ENCODE results near the gene HOXA9.
A peak's percentile ranks its signal among the peaks of the same experiment; 100 is the strongest.

HOXA9 gene

DNA sequence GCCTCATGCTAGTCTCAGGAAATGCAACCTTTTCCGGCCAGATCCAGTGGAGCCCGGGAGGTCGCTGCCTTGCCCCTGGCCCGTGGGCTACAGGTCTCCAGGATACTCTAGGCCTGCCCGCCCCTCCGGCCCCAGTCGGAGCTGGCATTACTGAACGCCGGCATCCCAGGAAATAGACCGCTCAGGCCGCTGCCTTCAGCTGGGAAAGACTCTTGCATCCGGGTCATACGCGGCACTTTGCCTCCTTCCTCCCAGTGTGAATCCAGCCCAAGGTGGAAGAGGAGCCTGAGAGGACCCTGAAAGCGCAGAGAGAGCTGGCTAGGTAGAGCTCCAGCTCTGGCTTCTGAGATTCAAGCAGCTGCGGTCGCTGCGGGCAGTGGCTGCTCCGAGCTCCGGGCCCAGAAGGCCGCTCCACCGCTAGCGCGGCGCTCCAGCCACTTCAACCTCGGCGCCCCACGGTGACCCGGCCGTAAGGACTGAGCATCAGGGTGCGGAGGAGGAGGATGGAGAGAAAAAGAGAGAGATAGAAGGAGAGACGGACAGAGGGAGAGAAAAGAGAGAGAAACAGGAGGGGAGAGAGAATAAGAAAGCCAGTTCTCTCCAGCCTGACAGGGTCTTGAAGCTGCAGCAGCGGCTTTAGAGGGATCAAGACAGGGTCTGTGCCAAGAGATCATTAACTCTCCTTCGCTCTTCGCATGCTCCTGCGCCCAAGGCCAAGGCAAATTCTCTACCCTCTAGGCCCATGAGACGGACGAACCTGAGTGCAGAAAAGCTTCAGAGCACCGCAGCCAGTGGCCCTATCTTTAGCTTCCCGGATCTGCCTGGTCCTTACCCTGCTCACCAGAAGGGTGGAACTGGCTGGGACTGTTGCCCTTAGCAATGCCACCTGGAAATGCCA lies 10.5 kb upstream of the HOXA9 start:
- DNase-seq, result no peak

DNA sequence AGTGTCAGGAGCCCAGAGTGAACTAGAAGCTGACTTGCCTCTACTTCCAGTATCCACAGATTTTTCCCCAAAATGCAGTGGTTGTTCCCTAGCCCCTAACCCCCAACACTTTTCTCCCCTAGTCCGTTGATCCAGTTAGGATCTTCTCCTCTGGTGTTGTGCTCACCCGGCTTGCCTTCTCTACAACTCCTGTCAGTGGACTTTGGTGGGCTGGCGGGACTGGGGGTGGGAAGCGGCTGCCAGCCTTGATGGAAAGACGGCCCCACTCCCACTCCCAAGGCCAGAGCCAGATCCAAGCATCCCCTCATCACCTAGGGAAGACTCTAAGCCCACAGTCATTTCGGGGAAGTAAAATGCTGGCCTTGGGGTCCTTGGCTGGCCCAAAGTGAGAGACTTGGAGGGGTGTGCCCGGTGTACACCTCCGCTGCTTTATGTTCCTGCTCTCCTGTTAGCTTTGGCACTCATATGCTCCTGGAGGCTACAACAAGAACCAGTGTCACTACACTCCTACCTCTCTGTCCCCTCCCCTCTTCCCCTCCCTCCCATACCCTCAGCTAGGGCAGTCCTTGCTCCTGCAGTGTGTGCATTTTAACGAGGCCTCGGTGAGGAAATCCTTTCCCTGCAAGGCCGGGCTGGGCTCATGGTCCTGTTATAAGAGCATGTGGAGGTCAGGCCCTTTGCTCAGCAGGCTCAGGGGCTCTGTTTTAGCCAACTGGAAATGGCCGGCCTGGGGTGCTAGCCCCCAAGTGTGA lies 9.7 kb upstream of the HOXA9 start:
- DNase-seq, result no peak

DNA sequence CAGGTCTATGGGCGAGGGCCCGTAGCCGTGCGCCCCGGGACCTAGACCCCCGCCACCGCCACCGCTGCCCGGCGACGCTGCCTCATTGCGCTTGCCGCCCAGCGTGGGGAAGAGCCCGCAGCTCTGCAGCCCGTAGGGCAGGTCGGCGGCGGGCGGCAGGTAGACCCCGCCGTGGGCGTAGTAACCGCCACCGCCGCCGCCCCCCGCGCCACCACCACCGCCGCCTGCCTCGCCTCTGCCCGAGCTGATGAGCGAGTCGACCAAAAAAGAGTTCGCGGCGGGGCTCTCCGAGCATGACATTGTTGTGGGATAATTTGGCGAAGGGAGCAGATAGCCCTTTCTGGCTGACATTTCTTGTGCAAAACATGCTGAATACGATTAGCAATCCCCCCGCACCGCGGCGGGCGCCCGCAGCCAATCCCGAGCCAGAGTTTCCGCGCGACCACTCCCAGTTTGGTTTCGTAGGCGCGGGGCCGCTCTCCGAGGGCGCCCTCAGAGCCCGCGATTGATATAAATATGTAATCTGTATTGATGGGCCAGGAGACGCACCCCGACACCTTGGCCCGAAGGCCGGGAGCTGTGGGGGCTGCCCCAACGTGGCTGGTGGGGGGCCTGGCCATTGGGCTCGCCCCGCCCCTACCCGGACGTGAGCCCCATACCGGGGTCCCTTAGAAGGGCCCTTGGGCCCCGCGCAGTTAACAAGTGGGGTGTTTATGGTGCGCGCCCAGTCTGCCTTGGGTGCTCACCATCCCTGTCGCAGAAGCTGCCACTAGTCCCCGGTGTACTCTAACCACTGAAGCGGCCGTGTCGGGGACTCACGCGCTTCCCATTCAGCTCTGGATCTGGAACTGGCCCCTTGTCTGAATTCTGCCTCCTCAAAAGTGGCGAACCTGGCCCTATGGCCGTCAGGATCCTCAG lies 8.9 kb upstream of the HOXA9 start, which contains the start of gene HOXA10:
Gene HOXA10 (minus strand): TSS at position 365 of the 918 bp plus-strand sequence. CDS start 14 bp downstream, at position 351.
- DNase-seq, result no peak

DNA sequence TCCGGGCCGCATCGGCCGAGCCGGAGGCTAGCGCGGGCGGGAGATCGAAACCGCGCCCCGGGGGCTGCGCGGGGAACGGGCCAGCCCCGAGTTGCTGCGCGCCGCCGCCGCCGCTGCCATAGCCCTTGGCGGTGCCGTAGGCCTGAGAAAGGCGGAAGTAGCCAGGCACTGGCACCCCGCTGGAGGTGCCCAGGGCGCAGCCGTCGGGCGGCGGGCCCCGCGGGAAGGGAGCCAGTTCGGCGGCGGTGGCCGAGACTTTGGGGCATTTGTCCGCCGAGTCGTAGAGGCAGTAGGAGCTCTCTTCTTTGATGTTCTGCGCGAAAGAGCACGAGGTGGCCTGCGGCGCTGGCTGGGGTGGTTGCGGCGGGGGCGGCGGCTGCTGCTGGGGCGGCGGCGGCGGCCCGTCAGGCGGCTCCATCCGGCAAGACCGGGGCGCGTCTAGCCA lies 8.2 kb upstream of the HOXA9 start:
- DNase-seq, result peak in 1 of 2 donors; percentile 40

DNA sequence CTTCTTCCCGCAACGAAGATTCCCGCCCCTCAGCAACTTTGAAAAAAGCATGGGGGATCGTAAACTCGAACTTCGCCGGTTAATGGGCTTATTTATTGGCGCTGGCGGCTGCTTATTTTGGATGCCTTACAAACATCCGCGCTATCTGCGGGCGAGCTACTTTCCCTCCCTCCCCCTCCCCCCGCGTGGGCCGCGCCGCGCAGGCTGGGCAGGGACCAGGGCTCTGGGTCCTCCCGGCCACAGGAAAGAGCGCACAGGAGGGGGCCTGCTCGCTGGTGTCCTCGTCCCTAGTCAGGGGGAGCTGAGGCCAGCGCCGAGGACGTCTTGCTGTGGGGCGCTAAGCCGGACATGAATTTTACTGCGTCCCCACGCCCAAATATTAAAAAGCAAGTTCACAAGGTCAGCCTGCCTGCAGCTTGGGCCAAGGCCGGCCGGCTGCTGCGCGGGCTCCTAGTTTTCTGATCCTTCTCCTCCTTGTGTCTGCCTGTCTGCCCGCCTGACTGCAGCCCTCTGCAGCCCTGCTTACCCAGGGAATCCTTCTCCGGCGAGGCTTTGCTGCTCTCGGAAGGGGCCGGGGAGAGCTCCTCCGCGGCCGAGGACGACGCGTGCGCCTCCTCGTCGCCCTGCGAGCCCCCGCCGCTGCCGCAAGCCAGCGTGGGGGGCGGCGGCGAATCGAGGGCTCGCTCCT lies 7.6 kb upstream of the HOXA9 start:
- DNase-seq, result no peak

DNA sequence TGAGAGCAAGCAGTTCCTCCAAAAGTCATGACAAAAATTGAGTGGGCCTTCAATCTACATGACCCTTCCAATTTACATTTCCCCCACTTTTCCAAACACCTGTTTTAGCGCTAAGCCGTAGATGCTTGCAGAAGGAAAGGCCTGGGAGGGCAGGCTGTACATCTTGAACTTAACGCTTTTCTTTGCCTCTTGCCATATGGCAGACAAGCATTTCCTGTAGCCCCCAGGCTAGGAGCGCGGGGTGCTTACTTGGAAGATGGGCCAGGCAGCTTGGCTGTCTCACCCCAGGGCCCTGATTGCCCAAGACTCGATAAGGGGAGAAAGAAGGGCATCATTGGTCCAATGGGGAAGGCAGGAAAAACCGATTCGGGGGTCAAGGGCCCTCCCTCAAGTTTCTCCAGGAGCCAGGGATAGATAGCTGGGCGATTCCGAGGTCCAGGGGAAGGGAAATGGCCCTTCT lies 7.0 kb upstream of the HOXA9 start:
- no peak for DNase-seq

DNA sequence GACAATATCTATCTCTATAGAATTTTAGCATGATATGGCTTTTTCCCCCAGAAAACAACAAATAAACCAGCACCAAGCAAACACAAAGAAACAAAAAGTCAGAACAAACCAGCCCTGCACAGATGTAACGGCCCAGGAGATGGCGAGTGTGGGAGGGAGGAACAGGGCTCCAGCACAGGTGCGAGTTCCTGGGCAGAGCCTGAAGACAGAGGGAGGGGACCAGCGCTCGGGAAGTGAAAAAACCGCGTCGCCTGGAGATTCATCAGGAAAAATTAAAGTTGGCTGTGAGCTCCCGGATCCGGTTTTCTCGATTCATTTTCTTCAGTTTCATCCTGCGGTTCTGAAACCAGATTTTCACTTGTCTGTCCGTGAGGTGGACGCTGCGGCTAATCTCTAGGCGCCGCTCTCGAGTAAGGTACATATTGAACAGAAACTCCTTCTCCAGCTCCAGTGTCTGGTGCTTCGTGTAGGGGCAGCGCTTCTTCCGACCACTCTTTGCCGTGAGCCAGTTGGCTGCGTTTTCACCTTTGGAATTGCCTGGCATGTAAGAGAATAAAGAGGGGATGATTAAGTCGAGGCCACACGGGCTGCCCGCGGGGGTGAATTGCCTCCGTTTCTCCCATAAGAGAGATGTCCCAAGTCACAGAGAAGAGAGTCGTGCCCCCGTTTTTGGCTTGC lies 6.4 kb upstream of the HOXA9 start:
- DNase-seq, result no peak

DNA sequence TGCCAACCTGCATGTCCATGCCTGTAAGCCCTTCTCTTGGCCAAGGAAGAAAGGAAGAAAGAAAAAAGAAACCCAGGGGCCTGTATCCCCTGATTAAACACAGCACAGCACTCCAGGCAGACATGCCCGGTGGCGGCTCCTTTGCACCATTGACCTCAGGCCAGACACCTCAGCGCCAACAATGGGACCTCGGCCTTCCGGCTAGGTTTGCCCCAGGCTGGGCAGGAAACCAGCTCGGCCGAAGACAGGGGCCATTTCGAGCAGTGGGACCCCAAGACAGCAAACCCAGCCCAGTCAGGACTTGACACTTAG lies 5.9 kb upstream of the HOXA9 start:
- DNase-seq, result no peak

DNA sequence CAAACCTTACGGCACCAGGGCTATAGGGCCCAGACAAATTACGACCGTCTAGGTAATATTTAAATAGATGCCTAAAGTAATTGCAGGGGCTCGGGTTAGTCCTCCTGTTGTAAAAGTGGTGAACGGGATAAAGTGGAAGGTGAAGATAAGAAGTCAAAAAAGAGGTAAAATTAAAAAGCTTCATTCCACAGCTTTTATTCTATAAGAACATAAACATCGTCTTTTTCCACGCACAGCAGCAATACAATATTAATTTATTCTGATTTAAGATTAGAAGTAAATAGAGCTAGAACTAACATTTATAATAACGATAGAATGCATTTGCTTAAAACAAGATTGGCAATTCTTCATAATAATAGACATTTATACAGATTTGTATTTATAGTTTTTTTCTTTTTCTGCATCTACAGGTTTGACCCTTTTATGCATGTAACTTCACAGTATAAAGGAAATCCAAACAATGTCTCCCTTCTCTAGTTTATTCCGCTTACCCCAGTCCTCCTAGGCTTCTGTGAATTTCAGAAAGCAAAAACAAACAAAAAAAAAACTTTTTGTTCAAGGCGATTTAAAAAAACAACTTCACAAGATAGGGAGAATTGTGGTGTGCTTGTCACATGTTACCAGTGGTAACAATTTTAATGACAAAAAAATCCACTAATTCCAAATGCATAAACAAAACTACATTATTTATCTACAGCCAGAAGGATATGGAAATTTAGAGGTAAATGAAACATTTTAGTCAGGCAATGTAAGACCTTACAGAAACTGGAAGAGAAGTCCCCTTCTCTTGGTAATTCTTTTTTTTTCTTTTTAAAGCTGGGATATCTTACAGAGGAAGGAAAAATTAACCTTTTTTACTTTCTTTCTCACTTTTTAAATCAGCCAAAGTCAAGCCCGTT lies 5.3 kb upstream of the HOXA9 start:
- DNase-seq, result no peak

DNA sequence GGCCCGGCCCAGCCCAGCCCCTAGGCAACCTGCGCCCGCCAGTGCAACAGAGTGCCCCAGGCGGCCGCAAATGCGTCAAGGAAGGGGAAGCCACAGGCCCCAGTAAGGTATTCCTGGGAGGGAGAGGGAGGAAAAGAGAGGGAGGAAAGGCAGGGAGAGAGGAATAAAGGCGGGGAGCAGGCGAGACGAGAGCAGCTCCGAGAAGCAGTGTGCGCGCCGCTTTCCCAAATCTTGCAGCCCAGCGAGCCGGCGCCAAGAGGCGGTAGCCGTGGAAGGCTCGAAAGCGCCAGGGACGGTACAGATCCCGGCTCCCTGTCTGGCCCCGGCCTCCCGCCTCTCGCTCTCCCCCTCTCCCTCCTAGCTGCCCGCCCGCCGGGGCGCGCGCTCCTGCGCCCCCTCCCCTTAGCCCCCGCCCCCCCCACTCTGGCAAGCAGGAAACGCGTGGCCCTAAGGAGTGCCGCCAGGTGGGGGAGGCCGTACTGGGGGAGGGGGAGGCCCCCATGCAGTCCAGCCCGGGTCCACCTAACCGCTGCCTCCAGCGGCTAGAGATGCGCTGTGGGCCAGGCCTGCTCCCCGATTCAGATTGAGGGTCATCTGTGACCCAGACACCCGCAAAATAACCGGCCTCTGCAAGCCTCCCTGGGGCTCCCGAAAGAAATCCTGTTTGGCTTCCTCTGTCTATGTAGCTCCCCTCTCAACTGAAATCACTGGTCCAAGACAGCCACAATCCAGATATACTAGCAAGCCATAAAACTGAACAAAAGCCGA lies 4.5 kb upstream of the HOXA9 start:
- no peak for DNase-seq

DNA sequence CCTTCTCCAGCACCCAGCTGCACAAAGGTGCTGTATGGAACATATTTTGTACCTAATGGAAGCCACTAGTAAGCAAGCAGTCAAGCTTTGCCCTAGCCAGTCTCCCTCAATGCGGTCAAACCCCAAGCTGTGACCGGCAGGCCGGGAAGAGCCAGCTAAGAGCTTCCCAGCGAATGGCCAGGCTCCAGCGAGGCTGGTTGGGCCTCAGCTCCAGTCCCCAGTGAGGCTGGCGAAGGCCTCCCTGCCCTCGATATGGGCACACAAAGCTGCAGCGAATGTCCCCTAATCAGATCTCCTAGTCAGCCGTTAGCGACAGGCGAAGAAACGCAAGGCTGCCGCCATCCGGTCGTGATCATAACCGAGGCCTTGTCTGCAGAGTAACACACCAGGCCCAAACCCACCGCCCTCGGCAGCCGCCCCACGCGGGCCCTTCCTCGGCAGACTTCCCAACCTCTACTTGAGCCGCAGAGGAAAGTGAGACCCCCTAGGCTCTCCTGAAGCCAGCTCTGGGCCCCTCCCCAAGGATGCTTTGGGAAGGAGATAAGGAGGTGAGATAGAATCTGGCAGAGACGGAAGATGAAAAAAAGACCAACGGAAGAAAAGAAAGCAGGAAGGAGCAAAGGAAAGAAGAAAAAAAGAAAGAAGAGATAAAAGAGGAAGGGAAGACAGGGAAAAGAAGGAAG lies 3.1 kb upstream of the HOXA9 start:
- no peak for DNase-seq

DNA sequence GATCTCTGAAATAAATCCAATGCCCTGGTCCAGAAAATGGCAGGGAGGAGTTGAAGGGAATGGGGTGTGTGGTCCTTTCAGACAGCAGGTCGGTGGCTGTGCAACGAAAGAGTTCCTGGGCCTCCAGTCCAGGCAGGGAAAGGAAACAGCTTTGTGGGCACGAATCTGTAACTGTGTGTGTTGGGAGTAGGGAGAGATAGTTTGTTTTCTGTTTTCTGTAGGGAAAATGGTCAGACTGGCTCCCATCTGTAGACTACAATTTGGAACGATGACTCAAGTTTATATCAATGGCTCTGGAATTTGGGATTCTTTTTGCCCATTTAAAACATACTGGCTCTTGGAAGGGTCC lies 2.6 kb upstream of the HOXA9 start:
- DNase-seq, result no peak

DNA sequence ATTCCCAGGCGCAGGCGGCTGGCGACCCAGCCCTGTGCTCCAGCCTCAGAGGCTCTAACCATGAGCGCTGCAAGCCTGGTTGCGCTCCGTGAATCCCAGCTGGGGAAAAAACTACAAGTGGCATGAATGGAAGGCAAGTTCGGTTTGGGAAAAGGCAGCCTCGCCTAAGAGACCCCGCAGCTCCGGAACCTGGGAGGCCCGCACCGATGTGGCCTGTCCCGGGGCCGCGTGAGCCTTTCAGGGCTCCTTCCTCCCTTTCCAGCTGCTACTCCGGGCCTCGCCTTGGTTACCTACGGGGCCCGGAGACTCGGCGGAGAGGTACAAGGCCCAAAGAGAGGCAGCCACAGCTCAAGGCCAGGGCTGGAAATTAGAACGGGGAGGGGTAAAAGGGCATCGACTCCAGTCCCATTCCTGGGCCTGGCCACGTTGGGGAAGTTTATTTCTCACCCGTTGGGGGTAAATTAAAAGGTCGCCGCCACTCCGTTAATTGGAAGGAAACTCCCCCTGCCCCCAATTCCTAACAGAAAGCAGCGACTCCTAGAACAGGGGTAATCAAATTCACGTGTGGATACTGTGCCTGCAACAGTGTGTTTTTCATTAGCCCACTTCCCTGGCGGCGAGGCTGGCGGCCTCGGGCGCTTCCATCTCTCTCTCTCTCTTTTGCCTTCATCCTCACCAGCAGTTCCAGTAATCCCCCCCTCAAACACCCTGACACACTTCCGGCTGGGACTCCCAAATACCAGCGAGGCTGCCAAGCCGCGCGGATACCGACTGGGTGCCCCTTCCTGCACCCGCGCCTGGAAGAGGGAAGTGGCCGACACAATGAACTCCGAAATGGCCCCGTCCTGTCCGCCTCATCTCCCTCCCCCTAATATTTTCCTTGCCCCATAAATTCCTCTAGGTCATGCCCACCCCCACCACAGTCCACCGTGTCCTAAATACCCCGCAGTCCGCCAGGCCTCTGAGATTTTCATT lies 1.5 kb upstream of the HOXA9 start:
- no peak for DNase-seq

DNA sequence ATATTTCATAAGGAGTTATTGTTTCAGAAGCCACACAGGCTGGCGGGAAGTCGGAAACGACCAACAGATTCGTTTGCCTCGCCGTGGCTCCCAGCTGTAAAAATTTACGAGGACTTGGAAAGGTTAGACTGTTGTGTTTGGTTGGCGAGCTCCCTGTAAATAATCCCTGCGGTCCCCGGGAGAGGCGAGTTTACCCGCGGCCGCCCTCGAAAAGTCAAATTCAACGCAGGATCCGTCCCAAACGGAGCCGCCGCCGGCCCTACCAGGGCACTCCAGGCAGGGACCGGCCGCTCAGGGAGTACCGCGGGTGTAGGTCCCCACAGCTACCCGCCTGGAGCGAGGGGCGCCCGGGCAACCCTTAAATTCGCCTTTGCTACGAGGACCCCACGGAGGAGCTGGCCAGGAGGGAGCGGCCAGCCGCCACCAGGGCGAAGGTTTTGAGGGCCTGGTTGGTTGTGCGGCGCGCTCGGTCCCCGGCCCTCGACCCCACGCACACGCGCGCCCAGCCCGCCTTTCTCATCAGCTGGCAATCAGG lies 726 bp upstream of the HOXA9 start:
- no peak for DNase-seq

DNA sequence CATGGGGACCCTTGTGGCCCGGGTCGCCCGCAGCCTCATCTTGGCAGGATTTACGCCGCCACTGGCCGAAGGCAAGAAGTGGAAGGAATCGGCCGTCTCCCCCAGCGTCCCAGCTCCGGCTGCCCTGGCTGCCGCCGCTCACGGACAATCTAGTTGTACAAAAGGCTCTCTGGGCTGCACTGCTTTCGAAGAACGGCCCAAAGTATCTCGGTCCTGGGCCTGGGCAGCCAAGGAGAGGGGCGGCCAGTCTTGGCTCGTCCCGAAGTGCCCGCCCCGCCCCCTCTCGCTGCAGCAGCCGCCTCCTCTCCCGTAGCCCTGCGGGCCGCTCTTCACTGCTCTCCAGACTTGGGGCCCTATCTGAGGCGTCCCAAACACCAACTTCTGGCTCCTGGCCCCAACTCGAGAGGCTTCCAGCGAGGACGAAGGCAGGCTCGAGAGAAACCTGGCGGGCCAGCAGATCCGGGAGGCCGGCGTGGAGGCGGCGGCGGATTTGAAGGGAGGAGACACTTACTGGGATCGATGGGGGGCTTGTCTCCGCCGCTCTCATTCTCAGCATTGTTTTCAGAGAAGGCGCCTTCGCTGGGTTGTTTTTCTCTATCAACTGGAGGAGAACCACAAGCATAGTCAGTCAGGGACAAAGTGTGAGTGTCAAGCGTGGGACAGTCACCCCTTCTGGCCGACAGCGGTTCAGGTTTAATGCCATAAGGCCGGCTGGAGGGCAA lies 809 bp downstream of the HOXA9 start:
- DNase-seq, result no peak

DNA sequence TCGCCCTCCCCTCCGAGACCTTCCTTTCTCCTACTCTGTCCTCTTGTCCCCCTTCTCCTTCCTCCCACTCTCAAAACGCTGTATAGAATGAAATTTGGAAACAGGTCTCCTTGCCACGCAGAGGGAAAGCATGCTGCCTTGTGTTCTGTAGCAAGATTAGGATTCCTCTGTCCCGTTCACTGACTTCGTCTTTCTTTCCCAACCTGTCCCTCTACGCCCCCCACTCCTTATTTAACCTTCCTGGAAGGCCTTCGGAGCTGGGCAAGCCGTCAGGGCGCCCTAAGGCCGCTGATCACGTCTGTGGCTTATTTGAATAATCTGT lies 1.3 kb downstream of the HOXA9 start:
- no peak for DNase-seq
